Non-pigmented ciliary epithelial cell (primary cell): ENCODE data around the gene INF2.
"Not testable (repeated sequence)": the region's sequence is repeated elsewhere in the genome, so short reads cannot be mapped to it uniquely, and the experiment has no call there.

Source experiments
- DNase-seq: peaks from one replicate; pipeline ENCODE4 v3.0.0-alpha.2; 2010; ENCODE audit warnings: low read depth

INF2 gene

DNA sequence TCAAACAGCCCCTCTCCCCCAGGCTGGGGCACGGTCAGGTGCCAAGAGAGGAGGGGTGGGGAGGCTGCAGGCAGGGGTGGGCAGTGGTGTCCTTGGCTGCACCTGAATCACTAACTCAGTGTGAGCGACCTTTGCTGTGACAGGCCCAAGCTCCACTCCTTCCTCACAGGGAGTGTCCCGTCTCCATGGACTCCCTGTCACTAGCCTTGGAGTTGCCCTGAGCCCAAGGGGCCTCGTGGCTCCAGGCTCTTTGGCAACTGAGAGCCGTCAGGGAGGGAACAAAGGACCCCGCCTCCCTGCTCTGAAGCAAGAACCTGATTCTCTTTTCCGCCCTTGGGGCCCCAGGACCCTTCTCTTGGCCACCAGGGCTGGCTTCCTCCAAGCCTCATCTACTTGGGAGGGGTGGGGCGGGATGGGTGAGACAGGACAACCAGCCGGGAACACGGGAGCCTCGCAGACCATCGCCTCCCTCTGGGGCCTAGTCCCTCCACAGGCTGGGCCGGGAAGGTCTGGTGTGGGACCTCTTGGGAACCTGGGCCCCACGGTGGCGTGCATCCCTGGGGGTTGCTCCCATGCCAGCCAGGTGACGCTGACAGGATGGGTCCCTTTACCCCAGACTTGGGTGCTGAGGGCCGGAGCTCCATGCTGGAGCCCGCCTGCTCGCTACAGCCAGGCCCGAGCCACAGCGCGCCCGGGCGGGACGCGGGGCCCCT is 33.7 kb downstream of the INF2 start:
- DNase-seq, result no peak

DNA sequence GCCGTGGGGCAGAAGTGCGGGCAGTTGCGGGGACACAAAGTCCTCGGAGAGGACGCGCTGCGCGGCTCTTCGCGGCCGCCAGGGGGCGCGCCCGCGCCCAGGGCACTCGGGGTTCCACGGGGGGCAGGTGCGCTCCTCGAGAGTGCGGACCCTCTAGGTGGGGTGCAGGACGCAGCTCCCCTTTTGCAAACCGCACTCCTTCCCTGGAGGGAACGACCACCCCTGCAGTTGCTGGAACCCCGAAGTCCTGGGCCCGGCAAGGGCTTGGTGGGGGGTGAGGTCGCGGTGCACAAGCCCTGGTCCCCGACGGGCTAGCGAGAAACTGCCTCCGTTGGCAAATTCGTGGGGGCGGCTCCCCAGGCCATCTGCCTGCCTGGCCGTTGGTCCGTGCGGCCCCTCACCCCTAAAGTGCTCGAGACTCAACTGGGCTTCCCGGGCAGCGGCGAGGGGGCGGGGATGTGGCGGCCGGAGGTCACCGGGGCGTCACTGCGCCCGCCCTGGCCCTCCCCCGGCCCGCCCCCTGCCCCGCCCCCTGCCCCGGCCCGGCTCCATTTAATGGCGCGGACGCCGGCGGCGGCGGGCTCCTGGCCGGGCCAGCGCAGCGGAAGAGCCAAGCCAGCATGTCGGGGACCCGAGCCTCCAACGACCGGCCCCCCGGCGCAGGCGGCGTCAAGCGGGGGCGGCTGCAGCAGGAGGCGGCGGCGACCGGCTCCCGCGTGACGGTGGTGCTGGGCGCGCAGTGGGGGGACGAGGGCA is 34.4 kb downstream of the INF2 start, which contains the start of gene ADSS1:
ADSS1 (plus strand) TSS at position 579 of the 756 bp plus-strand sequence; CDS start at position 621, 42 bp downstream.
- DNase-seq, result no peak

DNA sequence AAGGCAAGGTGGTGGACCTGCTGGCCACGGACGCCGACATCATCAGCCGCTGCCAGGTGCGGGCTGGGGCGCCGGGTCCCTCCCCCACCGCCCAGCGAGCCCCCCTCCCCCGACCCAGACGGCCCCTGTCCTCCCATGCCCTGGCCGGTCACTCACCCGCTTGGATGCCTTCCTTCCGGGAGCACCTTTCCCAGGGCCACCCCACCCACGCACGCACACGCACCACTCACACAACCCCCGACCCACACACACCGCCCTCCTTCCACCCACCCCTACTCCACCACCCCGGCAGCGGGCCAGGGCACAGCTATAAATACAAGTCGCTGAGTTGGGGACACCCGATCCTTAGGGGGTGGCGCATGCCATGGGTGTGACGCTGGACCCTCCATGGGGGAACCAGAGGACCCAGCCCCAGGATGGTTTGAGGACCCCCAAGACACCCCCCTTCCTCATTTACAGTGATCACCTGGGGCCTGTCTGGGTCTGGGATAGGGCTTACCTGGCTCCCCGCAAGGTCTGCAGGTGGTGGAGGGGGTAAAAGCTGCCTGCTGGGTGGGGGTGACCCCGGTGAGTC is 35.1 kb downstream of the INF2 start:
- DNase-seq, result no peak

DNA sequence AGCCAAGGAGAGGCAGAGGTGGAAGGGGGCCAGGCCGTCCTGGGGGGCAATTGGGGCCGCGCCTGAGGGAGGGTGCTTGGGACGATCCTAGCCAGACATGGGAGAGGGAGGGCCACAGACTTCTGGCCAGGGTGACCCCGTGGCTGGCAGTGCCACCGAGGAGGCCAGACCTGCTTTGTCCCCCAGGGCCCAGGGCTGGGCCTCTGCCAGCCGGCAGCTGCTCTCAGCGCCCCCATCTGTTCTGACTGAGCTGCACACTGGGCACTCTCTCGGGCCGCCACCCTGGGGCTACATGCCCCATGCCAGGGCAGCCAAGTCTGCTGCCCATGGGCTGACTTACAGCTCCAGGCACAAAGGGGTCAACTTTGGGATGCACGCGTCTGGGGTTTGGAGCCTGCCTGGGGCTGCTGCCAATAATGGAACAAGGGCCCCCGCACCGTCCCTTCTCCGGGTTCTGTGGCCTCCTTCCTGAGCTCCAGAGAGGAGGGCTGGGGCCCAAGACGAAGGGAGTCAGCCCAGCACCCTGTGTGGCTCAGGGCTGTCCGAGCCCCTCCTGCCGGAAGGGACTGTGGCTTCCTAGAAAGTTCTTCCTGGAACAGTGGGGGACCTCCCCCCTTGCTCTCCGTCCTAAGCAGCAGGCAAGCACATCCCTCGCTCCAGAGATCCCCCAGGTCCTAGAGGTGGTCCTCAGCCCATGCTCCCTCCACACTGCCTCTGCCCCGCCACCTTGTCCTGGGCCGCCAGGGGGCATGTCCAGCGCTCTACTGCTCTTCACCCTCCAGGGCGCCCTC is 35.8 kb downstream of the INF2 start:
- no peak for DNase-seq

DNA sequence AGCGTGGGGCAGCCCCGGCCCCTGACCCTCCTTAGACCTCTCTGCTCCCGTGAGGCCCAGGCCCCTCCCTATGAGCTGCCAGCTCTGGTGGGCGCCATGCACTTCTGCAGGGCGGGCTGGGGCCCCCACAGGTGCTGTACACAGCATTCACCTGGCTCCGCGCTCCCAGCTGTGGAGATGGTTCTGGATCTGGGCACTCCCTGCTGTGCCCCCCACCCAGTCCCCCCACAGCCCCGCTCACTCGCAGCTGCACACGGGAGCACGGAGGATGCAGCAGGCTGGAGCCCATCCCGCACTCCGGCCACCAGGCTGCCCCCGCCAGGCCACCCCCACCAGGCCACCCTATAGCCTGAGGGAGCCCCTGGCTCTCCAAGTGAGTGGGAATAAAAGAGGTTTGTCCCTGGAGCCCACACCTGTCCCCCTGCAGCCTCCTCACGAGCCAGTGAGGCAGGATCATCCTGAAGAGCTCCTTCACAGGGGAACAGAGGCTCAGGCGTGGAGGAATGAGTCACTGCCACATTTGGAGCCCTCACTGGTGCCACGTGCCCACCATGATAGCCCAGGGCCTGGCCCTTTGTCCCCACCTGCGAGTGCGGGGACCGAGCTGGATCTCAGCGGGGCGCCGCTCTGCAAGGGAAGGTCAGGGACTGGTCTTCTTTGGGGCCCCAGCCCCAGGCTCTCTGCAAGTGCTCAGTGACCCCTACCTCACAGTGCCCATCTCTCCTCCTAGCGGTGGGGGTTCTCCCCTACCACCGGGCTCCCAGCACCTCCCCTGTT is 36.5 kb downstream of the INF2 start:
- DNase-seq, result no peak

DNA sequence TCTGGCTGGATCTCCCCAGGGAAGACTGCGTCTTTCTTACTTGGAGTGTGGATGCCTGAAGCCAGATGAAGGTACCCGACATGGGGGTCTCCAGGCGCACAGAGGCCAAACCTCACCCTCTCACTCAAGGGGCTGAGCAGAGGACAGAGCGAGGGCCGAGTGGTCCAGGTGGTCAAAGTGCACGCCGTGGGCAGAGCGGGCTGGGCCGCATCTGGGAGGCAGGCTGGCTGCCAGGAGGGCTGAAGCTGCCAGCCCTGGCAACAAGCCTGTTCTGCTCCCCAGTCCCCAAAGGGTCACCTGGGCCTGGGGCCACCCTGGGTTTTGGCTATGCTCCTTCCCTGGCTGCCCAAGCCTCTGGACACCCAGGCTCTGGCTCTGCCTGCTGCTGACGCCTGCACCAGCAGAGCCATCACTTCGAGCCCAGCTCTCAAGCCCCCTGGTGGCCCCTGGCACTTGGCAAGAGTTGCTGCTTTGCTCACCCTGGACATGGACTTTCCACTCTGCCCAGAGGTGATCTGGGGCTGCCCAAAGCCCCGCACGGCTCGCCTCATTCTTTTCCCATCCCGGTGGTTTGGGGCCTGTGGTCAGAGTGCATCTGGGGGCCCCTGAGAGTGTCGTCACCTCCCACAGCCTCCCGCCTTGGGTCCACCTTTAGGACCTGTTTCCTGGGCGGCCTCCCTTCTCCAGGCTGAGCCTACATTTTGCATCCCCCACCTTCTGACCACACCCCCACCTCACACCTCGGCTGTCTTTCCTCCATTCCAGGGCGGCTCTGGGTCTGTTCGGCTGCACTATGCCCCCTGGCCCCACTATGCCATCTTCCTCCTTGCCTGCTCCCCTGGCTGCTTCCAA is 37.4 kb downstream of the INF2 start:
- no peak for DNase-seq

DNA sequence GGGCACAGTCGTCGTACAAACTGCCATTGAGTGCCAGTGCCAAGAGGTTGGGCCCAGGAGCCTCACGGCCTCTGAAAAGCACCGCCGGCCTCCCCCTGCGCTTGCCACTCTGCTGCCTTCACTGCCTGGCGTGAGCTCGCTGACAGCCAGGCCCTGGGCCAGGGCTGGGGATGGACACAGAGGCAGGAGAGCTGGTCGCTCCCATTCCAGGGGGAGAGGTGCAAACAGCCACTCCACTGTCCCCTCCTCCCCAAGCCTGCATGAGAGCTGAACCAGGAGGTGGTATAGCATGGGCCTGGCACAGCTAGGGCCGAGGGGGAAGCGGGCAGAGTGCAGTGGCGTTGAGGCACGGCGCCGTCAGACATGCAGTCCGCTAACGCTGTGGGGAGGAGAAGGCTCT is 39.2 kb downstream of the INF2 start:
- DNase-seq, result no peak

DNA sequence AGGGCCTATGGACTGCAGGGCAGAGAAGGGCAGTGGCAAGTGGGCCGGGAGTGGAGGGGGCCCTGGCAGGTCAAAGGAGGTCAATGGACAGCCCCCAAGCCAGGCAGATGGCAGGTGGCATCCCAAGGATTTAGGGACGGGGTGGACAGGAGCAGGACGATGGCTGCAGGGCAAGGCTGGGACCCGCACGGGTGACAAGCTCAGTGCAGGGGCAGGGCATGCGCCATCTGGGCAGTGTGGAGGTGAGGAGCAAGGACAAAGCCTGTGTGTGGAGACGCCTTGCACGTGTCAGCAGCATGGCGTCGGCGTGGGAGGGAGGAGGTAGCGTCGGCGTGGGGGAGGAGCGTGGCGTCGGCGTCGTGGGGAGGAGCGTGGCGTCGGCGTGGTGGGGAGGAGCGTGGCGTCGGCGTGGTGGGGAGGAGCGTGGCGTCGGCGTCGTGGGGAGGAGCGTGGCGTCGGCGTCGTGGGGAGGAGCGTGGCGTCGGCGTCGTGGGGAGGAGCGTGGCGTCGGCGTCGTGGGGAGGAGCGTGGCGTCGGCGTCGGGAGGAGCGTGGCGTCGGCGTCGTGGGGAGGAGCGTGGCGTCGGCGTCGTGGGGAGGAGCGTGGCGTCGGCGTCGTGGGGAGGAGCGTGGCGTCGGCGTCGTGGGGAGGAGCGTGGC is 39.9 kb downstream of the INF2 start:
- not testable (repeated sequence) for DNase-seq

DNA sequence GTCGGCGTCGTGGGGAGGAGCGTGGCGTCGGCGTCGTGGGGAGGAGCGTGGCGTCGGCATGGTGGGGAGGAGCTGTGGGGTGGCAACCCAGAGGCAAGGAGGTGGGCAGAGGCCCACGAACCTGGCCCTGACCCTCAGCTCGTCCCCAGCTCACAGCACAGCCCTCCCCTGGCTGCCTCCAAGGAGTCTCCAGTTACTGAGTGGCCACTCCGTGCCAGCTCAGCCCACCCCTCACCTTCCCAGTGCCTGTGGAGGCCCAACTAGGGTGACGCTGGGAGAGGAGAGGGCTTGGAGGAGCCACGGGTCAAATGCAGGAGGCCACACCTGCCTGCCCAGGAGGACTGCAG is 40.4 kb downstream of the INF2 start:
- no peak for DNase-seq

DNA sequence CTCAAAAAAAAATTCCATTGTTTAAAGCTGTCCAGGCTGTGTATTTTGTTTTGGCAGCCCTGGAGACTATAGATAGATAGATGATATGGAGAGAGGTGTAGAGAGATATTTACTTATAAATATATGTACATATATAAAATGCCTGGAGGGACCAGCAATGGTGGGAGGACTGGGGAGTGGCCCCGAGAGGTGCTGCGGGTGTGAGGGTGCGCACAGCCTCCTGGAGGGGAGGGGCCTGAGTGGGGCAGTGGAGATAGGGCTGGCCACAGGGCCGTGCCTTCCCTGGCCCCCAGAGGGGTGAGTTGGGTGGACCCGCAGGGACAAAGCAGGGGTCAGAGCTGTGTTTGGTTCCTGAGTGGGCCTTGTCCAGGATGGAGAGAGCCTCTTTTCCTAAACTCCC is 41.1 kb downstream of the INF2 start:
- DNase-seq, result no peak

DNA sequence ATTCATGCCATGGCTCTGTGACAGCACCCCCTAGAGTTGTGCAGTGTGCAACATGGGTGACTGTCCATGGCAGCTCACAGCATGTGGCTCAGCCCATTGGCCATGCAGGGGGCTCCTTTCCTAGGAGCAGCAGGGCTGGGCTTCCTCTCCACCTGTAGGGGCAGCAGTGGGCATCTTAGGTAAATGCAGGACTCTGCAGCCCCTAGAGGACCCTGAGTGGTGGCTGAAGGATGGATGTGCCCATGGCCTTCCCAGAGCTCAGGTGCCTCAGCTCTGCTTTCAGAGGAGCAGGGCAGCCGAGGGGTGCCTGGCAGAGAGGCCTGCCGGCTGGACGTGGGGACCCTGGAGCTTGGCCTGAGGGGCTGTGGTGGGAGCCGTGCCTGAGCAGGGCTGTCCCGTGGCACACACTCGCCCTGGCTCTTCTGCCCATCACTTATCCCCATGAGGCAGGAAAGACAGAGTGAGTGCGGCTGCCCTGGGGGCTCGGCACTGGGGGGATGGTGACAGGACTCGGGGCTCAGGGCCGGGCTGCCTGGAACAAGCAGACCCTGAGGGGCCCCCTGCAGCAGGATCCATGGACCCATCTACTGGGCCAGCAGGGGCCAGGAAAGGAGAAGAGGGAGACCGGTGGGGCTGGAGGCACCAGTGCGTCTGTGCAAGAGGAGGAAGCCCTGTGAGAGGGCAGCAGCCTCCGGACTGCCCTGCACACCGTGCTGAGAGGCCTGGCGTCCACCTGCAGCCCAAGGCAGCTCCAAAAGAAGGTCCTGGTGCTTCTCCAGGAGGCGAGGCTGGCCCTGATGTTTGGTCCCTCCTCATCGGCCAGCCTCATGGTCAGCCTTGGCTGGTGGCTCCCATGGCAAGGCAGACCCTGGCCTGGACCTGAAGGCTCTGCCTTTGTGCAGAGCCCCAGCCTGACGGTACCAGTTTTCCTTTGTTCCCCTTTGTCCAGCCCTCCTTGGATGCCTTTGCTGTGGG is 42.2 kb downstream of the INF2 start:
- no peak for DNase-seq

DNA sequence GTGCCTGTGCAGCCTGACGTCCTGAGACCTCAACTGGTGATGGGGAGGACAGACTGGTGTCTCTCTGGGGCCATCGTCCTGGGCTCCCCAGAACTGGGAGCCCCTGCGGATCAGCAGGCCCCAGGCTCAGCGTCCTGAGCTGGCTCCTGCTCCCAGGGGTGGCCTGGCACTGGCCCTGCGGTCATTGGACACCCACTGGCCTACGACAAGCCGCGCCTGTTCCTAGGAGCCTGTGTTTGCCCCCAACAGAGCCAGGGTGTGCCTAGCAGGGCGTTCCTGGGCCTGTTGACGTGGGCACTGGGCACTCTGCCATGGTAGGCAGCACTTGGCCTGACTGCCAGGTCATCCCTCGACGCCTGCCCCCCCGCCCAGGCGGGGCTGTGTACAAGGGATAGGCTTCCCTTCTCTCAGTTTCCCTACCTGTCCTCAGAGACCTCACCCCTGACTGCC is 43.0 kb downstream of the INF2 start:
- DNase-seq, result no peak

DNA sequence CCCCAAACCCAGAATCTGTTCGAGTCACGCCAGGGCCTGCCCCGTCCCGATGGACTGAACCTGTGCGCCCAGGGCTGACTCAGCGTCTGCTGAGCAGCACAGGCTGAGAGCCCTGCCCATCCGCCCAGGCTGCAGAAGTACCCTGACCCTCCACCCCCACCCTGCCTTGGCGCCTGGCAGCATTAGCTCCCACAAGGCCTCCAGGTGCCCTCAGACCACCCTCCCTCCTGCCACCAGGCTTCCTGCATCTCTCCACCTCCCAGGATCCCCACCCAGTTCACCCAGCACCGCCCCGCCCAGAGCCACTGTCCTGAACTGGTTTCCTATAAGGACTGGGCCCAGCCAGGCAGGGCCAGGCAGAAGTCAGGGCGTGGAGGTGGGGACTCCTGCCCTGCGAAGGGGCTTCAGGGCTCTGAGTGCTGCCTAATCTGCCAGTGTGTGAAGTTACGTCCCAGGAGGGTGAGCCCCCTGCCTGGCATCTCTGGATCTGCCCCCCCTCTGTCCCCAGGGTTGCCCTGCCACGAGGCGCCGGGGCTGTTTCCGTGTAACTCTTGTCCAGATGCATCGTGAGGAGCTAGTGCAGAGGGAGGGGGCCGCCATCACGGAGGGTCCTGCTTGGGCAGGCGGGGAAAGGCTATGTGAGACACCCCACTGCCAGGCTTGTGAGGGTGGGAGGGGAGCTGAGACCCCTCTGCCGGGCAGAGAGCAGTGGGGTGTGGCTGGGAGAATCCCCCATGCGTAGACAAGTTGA is 43.7 kb downstream of the INF2 start:
- no peak for DNase-seq

DNA sequence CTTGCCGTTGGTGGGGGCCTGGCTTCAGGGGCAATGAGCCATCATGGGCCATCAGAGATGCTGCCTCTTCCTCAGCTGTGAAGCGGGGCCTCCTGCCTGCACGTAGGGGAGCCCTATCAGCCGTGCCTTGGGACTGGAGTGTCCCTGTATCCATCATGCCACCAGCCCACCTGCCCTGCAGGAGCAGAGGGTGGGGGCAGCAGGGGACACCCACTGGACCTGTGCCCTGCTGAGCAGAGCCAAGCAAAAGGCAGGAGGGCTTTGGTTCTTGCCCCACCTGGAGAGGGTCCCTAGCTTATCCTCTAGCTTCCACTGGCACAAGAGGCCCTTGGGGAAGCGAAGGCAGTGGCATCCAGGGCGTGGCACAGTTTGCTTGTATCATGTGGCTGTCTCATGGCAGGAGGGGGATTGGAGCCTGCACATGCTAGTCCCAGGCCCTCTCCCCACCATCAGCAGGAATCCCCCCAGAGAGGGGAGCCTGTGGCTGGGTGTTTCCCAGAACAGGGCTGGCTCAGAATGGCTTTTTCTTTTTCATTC is 44.7 kb downstream of the INF2 start:
- no peak for DNase-seq

DNA sequence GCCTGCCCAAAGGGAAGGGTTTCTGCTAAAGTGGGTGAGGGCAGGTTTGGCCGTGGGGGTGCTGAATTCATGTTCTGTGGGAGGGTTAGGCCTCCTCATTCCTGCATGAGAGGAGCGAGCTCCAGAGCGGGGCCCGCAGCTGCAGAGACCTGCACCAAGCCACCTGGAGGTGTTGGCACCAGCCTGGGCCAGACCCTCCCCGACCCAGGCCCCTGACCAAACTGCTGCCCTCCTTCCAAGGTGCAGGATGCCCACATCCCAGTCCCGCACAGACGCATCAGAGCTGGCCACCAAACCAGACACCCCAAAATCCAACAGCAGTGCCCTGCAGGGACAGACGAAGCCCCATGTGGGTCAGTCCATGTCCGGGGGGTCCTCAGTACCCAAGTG is 45.2 kb downstream of the INF2 start:
- no peak for DNase-seq

DNA sequence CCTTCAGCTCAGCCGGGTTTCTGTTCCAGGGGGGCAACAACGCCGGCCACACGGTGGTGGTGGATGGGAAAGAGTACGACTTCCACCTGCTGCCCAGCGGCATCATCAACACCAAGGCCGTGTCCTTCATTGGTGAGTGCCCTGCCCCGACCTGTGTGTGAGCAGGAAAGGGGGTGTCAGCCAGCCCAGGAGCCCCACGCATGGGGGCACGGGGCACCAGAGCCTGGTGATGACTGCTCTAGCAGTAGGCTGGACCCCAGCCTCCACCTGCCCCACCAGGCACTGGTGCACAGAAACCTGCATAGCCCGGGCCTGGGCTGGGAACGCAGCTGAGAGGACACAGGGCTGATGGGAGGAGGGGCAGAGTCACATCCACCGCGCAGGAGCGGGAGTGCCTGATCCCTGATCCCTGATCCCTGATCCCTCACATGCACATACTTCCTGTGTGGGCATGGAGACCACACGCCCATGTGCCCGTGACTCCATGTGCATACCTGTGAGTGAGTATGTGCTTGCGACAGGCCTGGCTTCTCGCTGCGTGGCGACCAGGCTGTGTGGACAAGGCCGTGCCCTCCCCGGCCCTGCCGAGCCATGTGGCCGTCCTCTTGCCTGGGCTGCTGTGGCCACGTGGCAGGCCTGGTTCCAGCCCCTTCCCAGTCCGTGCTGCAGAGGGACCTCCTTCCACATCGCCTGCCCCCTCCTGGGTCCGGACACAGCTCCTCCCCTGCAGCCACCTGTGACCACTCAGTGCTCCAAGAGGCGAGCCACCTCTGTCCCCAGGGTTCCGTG is 45.8 kb downstream of the INF2 start:
- no peak for DNase-seq
